Fibroblast of skin of left quadriceps (primary cell): ENCODE data around the gene TNNC2.
"Not testable (repeated sequence)": the region's sequence is repeated elsewhere in the genome, so short reads cannot be mapped to it uniquely, and the experiment has no call there.

ENCODE experiments used
- DNase-seq, 2 experiments: peaks; one replicate each; pipeline ENCODE4 v3.0.0-alpha.2; 2013; ENCODE audit warnings: low read depth in 2 of 2

TNNC2 gene

GRCh38 chr20:45848969-45849582, 22.0 kb upstream of the TNNC2 start:
- DNase-seq = no peak

DNA sequence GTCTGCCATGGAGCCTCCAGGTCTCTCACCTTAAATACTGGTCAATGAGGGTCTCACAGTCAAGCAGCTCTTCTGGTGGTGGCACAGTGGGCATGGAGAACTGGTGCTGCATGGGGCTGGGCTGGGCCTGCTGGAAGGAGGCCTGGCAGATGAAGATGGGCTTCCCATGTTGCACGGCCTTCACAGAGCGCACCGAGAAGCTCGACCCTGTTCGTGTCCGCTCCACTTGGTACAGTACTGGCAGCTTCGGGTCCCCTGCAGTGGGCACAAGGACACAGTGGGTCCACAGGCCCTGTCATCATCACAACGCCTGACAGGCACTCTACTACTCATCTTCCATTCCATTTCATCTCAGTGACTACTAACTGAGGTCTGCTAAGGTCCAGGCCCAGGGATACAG, 21.3 kb upstream of the TNNC2 start:
- no peak for DNase-seq

- DNase-seq = no peak
Measured at GRCh38 chr20:45845452-45845851, 18.3 kb upstream of the TNNC2 start.

GRCh38 chr20:45843506-45843905, 16.4 kb upstream of the TNNC2 start:
- DNase-seq = no peak

GRCh38 chr20:45842169-45842812, 15.2 kb upstream of the TNNC2 start:
- DNase-seq = no peak

- DNase-seq = no peak
Measured at GRCh38 chr20:45841407-45842129, 14.5 kb upstream of the TNNC2 start.

DNA sequence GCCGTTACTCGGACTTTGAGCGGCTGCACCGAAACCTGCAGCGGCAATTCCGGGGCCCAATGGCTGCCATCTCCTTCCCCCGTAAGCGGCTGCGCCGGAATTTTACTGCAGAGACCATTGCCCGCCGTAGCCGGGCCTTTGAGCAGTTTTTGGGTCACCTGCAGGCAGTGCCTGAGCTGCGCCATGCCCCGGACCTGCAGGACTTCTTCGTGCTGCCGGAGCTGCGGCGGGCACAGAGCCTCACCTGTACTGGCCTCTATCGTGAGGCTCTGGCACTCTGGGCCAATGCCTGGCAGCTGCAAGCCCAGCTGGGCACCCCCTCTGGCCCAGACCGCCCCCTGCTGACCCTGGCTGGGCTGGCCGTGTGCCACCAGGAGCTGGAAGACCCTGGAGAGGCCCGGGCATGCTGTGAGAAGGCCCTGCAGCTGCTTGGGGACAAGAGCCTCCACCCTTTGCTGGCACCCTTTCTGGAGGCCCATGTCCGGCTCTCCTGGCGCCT, 13.6 kb upstream of the TNNC2 start:
- no peak for DNase-seq

DNA sequence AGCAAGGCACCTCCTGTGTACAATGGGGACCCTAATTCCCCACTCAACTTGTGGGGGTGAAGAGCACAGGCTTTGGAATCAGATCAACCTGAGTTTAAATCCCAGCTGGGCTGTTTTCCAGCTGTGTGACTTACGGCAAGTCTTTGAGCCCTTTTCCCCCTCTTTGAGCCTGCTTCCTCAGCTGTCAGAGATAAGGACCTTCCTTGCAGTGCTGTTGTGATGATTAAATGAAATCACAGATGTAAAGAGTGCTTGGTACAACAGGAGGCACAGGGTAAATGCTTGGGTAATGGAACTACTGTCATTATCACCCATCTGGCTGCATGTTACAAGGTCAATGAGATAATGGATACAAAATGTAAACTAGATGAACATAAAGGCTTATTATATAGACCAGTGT, 9.7 kb upstream of the TNNC2 start:
- no peak for DNase-seq

DNA sequence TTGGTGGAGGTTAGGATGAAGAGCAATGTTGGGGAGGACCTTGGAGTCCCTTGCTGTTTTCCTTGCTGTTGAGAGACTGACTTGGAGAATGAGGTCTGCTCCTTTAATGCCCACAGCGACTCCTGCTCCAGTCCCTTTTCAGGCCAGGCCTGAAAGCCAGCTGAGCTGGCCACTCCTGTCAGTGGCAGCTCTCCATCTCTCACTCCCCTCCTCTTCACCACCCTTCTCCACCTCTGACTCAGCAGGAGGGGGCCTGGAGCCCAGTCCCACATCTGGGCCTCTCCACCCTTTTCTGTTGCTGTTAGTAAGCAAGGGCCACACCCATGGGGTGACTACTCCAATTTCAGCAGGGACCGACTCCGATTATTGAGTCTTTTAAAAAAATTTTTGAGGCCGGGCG, 8.7 kb upstream of the TNNC2 start:
- no peak for DNase-seq

- no peak for DNase-seq
Measured at GRCh38 chr20:45835329-45835765, 8.2 kb upstream of the TNNC2 start.

GRCh38 chr20:45834797-45835161, 7.7 kb upstream of the TNNC2 start:
- DNase-seq = no peak

DNA sequence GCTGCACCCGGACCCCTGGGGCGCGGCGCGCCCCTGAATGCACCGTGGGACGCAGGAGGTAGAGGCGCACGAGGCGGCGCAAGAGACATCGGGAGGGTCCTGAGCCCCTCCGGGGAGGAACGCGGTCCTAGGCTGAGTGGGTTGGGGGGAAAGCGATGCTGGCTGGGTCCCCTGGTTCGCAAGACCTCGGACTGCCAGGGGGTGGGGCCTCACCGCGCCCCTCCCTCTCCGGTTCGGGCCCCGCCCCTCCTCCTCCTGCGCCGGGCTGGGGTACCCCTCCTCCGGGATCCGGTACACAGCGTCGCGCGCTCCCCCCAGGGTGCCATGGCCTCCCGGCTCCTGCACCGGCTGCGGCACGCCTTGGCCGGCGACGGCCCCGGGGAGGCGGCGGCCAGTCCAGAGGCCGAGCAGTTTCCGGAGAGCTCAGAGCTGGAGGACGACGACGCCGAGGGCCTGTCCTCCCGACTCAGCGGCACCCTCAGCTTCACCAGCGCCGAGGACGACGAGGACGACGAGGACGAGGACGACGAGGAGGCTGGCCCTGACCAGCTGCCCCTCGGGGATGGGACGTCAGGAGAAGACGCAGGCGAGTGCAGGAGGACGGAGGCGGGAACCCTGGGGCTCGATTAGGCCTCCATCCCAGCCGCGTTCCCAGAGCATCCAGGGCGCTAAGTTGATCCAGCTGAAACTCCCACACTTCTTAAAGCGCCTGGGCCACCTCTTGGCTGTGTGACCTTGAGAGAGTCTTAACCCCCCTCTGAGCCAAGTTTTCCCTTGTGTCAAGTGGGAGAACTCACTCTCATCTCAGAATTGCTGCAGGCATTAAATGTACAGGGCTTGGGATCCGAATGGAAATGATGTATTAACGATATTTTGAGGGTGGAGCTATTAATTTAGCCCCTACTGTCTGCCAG, 7.0 kb upstream of the TNNC2 start:
- DNase-seq = peak; percentile 29 to 38

- peak; percentile 77 to 79 for DNase-seq
Measured at GRCh38 chr20:45833030-45833882, 6.1 kb upstream of the TNNC2 start, which contains the start of gene SNX21. TSS of gene SNX21 (plus strand) at chr20:45833799. CDS start at chr20:45833920, 121 bp downstream.

DNA sequence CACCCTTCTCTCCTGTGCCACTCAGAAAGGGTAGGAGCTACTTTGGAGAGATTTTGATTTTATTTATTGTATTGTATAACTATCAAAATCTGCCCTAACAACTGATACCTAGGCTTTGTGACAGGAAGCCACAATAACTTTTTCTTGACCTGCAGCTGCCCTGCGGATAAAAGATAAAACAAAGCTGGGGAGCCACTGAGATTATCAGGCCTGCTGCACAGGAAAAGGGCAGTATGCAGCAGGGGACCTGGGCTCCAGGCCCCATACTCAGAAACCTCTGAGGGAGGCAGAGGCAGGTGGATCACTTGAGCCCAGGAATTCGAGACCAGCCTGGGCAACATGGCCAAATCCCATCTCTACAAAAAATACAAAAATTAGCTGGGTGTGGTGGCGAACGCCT, 5.5 kb upstream of the TNNC2 start:
- no peak for DNase-seq

GRCh38 chr20:45829673-45830106, 2.6 kb upstream of the TNNC2 start:
- DNase-seq = not testable (repeated sequence)

GRCh38 chr20:45828589-45828988, 1.5 kb upstream of the TNNC2 start:
- DNase-seq = no peak

DNA sequence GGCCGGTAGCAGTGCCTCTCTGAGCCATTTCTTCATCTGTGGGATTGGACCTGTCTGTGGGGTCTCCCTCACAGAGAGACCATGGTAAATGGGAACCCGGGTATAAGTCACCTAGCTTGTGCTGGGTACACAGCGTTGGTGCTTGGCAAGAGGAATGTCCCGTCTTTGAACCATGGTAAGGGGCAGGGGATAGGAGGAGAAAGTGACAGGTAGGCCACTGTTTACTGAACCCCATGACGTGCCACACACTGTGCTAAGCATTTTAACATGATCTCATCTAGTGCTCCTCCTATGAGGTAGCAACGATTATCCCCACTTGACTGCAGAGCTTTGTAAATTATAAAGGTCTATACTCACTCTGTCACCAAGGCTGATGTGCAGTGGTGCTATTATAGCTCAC, 600 bp upstream of the TNNC2 start:
- no peak for DNase-seq

DNA sequence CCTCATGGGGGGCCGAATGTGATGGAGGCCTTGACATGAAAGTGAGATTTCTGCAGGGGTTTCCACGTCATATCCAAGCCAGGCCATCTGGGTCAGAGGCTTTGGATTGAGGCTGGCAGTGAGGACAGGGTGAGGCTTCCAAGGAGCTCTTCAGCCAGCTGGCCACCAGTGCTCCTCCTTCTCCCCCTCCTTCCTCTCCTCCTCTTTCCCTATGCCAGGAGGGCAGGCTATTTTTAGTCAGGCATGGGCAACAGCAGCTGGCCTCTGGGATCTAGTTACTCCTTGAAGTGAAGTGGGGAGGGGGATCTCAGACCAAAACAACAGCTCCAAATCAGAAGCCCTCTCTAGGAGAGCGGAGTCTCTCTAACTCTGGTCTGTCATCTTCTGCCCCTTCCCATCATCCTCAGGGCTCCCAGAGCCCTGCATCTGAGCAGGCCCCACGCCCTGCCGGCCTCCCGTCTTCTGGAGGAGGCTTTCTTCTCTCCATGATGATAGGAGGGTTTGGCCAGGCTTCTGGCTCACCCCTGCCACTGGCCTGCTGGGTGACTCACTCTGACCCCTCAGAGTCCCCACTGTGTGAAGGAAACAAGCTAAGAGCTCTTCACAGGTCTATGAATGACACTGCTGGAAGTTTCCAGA, 612 bp downstream of the TNNC2 start:
- DNase-seq = no peak

DNA sequence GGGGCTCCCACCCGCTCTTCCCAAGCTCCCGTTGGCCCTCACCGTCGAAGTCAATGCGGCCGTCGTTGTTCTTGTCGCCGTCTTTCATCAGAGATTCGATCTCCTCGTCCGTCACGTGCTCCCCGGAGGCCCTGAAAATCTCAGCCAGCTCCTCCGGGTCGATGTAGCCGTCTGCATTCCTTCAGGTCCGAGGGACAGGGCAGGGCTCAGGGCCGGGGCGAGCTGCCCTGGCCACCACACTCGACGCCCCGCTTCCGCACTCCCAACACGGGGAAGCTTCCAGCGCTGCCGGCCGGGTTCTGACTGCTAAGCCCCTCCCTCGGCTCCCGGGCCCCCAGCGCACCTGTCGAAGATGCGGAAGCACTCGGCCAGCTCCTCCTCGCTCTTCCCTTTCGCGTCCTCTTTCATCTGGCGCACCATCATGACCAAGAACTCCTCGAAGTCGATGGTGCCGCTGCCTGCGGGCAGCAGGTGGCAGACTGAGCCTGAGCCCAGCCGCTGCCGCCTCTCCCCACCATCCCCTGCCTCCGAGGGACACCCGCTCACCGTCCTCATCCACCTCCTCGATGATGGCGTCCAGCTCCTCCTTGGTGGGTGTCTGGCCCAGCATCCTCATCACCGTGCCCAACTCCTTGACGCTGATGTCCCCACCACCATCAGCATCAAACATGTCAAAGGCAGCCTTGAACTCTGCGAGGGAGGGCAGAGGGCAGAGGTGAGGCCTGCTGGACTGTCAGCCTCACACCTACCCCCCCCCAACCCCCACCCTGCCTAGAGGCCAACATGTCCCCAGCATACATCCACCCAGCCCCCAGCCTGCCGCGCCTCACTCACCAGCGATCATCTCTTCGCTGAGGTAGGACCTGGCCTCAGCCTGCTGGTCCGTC, 2.9 kb downstream of the TNNC2 start:
- DNase-seq = no peak
